LNCAP (cell line): ENCODE measurements around the gene ZNF789.

Source experiments
- TF ChIP-seq, protein P1 (sequence below): fragments of 450-650 bp; IDR thresholded peaks from 2 replicates; pipeline ENCODE4 v1.5.1; 2017; ENCODE audit warnings: mild to moderate bottlenecking

Gene ZNF789

DNA sequence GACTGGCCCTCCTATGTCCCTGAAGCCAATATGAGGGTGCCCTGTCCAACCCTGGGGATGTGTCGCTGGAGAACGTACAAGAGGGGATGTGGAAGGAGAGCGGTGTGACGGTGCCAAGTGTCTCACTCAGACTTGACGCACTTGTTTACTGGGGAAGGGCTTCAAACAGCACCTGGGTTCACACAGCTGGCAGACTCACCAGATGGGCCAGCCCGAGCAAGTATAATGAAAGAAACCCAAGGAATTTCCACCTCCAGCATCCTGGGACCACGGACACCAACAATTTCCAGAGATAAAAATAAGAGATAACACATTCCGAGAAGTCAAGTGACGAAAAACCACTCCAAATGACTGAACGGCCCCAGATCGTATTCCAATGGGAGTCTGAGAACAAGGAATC lies 12.0 kb upstream of the ZNF789 start:
- TF ChIP-seq, protein P1, sequence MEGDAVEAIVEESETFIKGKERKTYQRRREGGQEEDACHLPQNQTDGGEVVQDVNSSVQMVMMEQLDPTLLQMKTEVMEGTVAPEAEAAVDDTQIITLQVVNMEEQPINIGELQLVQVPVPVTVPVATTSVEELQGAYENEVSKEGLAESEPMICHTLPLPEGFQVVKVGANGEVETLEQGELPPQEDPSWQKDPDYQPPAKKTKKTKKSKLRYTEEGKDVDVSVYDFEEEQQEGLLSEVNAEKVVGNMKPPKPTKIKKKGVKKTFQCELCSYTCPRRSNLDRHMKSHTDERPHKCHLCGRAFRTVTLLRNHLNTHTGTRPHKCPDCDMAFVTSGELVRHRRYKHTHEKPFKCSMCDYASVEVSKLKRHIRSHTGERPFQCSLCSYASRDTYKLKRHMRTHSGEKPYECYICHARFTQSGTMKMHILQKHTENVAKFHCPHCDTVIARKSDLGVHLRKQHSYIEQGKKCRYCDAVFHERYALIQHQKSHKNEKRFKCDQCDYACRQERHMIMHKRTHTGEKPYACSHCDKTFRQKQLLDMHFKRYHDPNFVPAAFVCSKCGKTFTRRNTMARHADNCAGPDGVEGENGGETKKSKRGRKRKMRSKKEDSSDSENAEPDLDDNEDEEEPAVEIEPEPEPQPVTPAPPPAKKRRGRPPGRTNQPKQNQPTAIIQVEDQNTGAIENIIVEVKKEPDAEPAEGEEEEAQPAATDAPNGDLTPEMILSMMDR: no peak

DNA sequence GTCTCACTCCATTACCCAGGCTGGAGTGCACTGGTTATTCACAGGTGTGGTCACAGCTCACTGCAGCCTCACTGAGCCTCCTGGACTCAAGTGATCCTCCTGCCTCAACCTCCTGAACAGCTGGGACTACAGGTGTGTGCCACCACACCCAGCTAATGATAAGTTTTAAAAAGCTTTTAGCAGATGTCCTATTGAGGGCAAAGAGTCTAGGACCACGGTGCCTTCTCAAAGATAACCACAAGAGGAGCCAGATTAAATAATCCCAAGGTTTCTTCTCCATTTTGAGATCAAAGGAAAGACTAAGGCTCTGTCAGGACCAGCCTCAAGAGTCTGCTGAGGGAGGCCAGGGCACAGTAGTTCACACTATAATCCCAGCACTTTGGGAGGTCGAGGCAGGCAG lies 11.5 kb upstream of the ZNF789 start:
- TF ChIP-seq, protein P1: no peak

DNA sequence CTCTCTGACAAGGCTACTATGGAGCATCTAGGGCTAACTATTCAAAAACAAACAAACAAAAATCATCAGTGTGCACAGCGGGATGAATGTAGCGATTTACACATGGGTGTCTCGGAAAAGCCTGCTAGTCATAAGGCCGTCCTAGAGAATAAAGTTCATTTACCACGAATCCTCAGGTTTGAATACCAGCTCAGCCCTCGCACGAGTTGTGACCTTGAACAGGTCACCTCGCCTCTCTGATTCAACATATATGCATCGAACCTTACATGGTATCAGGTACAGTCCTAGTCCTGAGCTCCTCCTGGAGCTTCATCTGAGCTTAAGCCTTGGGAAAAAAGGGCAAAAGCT lies 7.3 kb upstream of the ZNF789 start:
- TF ChIP-seq, protein P1: no peak

DNA sequence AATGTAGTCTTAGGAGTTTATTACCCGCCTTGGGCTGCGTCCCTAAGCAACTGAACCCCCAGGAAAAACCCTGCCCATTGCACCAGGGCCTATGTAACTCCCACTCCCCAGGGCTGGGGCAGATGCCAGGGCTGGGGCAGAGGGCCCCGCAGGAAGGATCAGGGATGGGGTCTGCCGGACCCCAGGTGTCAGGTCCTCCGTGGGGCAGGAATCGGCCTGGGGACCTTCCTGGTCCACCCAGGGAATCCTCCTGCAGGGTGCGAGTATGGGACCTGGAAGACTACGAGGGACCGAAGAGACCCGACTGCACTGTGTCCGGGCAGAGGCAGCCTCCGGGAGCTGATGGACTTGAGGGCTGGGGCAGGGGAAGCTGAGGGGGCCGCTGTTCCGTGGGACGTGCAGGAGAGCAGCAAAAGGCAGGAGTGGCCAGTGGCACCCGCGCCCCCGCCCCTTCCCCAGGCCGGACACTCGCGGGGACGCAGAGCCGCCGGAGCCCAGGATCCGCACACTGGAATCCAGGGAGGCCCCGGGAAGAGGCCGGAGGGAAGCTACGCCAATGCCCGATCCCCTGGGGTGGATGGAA lies 4.3 kb upstream of the ZNF789 start:
- TF ChIP-seq, protein P1: no peak

DNA sequence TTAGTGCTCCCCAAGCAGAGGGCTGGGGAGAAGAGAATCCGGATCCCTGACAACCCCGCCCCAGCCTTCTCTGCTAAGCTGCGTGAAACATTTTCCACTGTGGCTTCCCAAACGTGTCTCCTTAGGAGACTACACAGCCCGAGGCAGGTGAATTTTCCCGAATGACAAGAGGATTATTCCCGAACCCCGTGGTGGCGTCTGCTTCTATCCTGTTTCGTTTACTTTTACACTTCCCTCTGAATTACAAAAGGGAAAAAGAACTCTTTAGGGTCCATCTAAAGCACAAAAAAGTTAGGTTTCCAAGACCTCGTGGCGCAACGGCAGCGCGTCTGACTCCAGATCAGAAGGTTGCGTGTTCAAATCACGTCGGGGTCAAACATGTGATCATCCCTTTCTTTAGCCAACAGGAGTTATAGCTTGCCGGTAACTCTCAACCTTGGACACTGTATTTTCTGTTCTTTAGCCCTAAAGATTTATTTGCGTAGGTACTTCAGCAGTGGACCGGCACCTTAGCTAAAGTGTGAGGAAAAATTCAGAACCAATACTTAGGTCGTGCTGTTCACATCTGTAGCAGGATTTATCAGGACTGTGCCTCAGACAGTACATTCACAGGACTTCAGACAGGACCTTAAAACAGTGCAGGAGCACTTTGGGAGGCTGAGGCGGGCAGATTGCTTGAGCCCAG lies 3.2 kb upstream of the ZNF789 start:
- TF ChIP-seq, protein P1: no peak

DNA sequence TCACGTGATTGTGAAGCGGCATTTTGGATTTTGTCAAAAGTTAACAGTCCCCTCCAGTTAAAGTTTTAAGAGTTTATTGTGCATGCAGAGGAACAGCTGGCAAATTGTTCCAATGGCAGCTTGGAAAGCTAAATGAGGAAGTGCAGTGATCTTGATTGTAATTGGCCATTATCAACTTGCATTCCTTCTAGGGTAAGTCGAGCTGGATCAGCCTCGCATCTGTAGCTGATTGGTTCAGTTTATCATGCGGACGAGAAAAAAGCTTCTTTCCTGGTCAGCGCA lies 566 bp downstream of the ZNF789 start:
- TF ChIP-seq, protein P1: no peak

DNA sequence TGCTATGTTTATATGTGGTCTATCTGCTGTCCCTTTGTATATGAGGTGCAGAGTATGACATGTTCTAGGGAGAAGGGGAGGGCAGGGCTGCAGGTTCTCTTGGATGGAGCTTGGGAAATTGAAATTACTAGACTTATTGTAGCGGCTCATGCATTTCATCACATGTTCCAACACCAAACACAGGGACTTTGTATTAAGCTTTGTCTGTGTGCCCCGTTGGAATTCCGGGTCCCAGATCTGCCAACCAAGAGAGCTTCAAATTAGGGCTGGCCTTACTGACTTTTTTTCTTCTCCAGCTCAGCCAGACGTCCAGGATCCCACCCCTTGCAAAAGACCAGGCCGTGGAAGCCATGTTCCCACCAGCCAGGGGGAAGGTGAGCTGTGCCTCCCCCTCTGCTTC lies 3.4 kb downstream of the ZNF789 start:
- TF ChIP-seq, protein P1: no peak
